CD4-positive, alpha-beta T cell treated with Interleukin-10 for 1 hour (primary cell): ENCODE data around the gene GFOD1.
A peak's percentile ranks its signal among the peaks of the same experiment; 100 is the strongest.
"Not testable (repeated sequence)": the region's sequence is repeated elsewhere in the genome, so short reads cannot be mapped to it uniquely, and the experiment has no call there.

Experiments used
- DNase-seq: peaks from one replicate; pipeline ENCODE4 v3.0.0-alpha.2; 2020

GFOD1 gene

GRCh38 chr6:13438126-13438525 is 49.3 kb downstream of the GFOD1 start:
- DNase-seq, result no peak

- DNase-seq, result no peak
Measured at GRCh38 chr6:13437218-13437996, 50.0 kb downstream of the GFOD1 start.

GRCh38 chr6:13436399-13437217 is 50.8 kb downstream of the GFOD1 start:
- no peak for DNase-seq

GRCh38 chr6:13435477-13436246 is 51.7 kb downstream of the GFOD1 start:
- DNase-seq, result no peak

DNA sequence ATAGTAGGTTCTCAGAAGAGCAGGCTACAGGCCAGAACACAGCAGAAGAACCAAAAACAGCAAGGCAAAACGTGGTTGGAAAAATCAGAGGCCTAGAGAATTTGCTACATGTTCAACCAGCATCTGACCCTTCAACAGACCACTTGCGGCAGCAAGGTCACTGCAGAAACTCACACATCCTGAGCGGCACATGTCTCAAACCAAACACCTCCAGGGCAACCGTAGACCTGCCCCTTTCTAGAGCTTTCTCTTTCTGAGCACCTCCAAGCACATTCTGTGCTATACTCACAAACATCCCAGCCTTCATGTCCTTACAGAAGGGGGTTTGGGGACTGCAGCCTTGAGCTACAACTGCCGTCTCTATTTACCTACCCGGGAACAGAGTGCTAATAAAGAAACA is 52.6 kb downstream of the GFOD1 start:
- peak; percentile 20 for DNase-seq

GRCh38 chr6:13434135-13434775 is 53.1 kb downstream of the GFOD1 start:
- not testable (repeated sequence) for DNase-seq

GRCh38 chr6:13433709-13434121 is 53.7 kb downstream of the GFOD1 start:
- DNase-seq, result no peak

DNA sequence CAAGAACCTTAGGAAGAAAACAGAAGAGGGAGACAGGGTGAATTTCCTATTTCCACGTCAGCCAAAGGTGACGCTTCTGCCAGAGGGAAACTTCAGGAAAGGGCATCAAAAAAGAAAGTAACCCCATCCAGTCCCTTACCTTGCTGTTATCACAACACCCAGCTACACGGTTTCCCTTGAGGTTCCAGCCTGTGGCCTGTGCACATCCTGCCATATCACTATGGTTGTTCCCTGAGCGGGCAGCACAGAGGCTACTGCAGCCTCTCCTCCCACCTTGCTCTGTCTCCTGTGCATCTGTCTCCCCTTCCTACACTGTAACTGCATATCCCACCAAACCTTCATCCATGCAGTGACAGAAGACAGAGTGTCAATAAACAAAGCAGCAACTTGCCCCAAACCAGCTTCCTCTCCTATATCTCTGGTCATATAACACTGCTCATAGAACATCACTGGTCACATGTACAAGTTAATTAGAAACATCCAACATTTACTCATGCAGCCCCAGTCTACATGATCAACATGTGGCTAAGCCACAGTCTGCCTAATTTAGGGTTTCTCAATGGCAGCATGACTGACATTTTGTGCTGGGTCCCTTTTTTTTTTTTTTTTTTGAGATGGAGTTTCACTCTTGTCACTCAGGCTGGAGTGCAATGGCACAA is 54.7 kb downstream of the GFOD1 start:
- no peak for DNase-seq

GRCh38 chr6:13431861-13432465 is 55.4 kb downstream of the GFOD1 start:
- DNase-seq, result peak; percentile 34

DNA sequence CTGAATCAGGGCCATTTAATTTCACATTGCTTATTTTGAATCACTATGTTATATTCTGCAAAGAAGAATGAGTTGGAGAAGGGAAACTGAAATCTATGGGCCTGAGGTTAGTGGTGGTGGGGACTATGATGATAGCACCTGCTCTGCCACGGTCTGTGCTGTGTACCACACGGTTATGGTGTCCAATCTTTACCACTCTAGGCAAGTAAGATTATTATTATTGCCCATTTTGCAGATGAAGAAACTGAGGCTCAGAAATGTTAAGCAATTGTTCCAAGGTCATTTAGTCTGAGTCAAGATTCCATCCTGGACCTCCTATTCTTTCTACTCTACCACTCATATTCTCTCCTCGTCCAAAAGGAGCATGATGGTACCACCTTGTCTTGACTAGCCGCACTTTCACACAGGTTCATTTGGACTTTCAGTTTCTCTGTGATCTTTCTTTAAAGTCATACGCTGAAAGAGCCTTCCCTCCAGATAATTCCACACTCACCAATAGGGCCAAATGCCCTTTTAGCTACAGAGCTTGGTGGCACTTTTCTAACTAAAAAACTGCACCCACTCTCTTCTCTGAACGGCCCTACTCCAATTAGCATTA is 56.2 kb downstream of the GFOD1 start:
- no peak for DNase-seq

DNA sequence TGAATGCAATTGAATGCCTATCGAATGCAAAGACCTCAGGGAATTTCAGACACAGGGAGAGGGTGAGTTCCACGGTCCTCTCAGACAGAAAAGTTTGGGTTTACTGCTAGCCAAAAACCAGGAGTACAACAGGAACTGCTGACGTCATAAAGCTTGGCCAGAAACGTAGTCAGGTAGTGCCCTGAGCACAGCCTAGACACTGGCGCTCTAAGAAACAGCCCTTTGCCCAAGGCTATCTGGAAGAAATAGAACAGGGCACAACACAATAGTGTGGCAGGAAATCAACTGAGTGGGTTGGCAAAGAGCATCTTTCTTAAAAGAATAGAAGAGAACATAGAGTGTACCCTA is 58.0 kb downstream of the GFOD1 start:
- no peak for DNase-seq

DNA sequence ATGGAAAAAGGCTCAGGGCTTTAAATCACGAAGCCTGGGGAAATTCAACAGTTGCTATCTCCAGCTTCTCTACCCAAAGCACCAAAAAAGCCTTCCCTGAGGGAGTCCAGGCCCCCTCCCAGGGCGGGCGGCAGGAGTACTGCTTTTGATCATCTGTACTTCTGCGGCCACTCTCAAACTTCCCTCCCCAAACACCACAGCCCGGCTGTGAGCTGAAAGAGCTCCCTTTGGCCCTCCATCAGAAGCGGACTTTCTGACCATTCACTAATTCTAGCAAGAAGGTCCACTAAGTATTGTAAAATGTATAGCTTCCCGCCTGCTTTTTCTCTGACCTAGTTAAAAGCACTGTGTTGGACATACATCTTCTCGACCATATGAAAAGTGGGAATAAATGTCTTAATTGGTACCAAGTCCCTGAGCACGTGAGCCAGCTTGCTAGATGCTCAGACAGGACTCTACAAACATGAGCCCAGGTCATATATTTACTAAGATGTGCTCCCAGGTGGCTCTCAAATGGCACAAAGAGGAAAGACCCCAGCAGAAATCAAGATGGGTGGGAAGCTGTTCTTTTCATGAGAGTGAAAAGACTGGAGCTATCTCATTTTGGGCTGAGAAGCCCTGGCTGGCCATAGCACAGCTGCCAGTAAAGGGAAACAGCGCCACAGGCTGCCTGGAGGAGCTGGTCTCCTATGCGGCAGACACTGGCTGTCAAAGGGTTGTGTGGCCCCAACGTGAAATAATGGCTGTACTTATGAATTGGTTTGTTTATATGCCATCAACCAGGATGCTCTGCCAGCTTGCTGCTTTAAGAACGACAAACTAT is 58.6 kb downstream of the GFOD1 start:
- no peak for DNase-seq

GRCh38 chr6:13427801-13428582 is 59.4 kb downstream of the GFOD1 start:
- peak; percentile 74 for DNase-seq

GRCh38 chr6:13427316-13427715 is 60.1 kb downstream of the GFOD1 start:
- DNase-seq, result no peak

DNA sequence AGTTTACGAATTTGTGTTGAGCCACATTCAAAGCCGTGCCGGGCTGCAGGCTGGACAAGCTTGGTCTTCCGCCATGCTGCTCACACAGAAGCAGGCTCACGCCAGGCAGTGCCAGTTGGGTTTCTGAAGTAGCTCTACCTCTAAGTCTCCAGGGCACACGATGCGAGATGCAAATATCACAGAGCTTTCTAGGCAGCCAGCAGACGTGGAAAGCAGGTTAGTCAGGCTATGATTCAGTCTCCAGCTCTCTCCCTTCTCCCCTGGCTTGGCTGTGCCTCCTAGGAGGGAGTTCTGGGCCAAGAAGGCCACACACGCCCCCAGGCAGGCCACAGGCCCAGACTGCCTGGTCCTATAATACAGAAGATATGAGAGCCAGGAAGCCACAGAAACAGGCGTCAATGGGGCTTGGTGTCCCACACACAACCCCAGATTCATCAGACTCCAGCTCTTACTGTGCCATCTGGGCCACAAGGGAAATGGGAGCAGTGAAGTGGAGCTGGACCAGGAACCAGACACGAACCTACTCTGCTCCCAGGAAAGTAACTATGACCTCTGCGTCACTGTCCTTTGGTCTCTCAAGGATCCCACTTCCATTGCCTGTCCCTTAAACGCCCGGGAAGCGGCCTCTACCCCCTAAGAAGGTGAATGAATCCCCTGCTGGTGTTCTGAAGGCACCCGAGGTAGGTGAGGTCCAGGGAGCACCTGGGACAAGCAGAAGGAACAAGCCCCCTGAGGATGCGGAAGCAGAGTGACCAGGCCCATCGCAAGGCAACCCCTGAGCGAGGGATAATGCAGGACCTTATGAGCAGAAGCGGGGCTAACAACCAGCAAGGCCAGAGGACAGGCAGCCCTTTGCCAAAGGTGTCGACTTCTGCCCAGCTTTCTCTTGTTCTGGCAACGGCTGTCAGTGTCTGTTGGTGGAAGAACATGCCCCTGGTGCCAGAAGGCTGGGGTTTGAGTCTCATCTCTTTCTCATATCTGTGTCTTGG is 61.2 kb downstream of the GFOD1 start:
- DNase-seq, result no peak

DNA sequence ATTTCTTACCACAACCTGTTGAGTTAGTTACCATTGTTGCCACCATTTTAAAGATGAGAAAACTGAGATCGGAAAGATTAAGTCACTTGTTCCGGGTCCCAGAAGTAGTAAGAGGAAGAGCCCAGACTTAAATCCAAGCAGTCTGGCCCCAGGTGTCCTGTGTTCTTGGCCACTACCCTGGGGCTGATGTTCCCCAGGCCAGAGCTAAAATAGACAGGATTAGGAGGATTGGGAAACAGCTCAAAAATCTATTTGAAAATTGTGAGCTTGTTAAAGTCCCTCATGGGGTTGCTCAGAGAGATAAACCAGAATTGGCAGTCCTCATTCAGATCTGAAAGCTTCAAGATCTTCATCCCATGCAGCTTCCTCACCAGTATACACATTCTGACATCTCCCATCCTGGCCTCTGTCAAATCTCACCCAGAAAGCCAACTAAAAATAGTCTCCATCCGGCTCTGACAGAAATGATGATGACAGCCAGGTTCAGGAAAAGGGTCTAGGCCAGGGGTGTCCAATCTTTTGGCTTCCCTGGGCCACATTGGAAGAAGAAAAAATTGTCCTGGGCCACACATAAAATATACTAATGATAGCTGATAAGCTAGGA is 62.0 kb downstream of the GFOD1 start:
- no peak for DNase-seq

DNA sequence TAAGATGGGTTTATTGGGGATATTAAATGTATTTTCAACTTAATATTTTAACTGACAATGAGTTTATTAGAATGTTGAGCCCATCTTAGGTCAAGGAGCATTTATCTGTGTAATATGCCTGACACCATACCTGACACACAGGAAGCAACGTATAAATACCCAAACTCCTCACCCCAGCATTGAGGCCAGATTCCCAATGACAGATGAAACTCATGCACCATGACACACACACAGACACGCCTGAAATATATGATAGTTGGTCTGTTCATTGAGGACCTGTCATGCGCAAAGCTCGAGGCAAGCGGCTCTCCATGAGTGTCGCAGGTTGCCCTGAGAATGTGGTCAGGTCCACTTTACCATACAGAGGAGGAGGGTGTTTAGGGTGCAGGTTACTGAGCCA is 64.1 kb downstream of the GFOD1 start:
- no peak for DNase-seq

DNA sequence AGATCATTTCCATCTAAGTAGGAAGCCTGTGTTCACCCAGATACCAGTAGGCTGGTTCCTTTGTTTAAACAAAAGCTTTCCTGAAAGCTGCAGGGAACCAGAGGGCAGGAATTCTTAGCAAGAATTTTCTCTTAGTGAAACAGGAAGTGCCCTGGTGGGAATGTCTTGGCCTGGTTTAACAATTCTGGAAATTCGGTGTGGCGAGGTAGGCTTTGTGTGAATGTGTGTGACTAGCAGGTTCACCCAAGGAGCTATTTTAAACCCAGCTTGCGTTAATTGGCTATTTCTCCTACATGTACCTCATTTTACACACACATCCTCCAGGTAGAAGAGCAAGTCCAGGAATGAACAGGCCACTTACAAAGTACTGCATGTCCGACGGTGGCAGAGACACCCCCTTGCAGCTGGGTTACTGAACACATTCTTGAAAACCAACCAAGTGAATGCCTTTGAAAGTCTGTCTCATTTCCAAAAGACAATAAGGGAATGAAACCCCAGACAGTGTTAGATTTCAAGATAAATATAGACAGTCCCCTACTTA is 64.6 kb downstream of the GFOD1 start:
- DNase-seq, result no peak
